GM18498 (cell line): ENCODE measurements around the gene ZNF500.
A peak's percentile ranks its signal among the peaks of the same experiment; 100 is the strongest.

Experiments
- ATAC-seq: cut with Tn5 transposase; IDR thresholded peaks from one replicate; pipeline ENCODE4 v1.9.1; 2021; ENCODE audit warnings: mild to moderate bottlenecking, moderate library complexity; ENCODE audit not compliant: unreplicated experiment

ZNF500 gene

DNA sequence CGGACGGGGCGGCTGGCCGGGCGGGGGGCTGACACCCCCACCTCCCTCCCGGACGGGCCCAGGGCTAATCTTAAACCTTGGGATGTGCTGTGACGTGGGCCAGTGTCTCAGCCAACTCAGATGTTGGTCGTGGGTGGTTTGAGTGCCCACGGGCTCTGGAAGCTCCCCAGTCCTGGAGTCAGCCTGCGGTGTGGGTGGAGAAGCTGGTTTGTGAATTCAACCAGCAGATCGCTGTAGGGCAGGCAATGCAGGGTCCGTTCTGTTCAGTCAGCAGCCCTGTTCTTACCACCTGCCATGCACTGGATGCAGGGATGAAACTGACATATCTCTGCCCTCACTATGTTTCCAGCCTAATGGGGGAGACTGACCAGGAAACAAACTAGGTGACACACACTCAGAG lies 8.0 kb upstream of the ZNF500 start:
- no peak for ATAC-seq

- ATAC-seq: no peak
Observed at GRCh38 chr16:4772351-4772750, 5.4 kb upstream of the ZNF500 start.

GRCh38 chr16:4771646-4772045 lies 4.7 kb upstream of the ZNF500 start:
- ATAC-seq: no peak

DNA sequence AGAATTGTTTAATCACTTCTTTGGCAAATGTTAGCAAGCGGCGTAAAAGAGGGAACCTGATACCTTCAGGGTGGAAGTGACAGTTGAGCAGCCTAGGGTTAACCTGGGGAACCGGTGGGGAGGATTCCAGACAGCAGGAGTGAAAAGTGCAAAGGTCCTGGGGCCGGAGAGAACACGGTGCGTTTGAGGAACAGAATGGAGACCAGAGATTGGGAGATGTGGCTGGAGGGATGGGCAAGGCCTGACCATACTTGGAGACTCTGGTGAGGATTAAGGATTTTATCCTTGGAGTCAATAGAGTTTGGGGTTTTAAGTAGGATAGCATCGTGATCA lies 2.3 kb upstream of the ZNF500 start:
- no peak for ATAC-seq

GRCh38 chr16:4768549-4769305 lies 1.8 kb upstream of the ZNF500 start:
- peak; percentile 59 for ATAC-seq

DNA sequence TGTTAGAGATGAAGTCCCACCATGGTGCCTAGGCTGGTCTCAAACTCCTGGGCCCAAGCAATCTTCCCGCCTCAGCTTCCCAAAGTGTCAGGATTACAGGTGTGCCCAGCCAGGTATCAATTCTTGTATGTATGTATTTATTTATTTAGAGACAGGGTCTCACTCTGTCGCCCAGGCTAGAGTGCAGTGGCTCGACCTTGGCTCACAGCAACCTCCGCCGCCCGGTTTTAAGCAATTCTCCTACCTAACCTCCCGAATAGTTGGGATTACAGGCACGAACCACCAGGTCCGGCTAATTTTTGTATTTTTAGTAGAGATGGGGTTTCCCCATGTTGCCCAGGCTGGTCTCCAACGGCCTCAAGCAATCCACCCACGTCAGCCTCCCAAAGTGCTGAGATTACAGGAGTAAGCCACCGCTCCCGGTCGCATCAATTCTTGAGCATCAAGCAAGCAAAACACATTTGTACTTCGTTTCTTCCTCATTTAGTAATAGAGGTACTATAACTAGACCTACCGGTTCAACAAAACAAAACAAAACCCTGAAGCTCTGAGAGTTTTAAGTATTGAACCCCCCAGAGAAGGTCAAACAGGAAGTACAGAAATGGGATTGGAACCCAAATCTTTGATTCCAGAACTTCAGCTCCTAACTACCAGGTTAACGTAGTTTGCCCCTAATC lies 1.0 kb upstream of the ZNF500 start:
- peak; percentile 5 for ATAC-seq

DNA sequence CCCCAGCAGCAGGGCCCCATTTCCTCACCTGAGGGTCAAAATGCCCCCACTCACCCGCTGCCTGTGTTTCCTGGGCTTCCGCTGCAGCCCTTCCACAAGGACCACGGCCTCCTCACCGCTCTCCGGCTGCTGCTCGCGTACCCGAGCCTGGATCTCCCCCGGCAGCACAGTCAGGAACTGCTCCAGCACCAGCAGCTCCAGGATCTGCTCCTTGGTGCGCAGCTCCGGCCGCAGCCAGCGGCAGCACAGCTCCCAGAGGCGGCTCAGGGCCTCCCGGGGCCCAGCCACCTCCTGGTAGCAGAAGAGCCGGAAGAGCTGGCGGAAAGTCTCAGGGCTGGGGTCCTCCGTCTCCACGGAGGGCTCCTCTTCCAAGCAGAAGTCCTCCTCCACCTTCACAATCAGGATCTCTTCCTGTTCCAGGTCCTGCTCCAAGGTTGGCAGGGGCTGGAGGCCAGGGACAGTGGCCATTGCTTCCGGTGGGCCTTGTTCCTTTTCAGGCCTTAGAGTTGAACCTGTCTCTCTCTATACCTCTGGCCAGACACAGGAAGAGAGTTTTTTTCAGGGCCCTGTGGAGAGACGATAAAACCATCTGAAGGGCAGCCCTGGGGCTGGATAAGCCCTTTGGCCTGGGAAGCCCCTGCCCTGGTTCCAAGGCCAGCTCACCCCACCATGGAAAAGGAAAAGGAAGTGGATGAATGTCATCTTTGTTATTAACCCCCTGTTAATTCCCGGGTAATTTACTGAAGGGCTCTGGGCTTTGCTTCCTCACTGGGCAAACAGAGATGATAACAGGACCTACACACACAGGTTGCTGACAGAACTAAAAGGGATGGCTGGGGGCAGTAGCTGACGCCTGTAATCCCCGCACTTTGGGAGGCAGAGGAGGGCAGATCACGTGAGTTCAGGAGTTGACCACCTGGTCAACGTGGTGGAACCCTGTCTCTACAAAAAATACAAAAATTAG lies 1.2 kb downstream of the ZNF500 start:
- ATAC-seq: no peak

DNA sequence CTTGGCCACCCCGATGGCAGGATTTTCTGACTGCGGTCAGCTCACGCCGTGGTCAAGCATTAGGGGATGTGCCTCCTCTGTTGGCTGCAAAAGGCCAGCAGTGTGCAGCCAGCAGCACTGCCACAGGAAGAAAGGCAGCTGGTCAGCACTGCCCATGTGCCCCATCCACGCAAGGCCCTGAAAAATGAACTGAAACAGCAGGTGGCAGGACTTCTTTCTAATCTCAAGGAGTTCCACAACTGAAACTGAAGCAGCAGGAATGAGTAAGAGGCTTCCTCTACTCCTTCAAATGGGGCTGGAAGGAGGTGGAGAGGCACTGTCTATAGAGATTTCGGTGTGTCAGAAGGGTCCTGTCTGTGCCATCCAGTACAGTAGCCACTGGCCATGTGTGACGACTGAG lies 3.2 kb downstream of the ZNF500 start:
- no peak for ATAC-seq

DNA sequence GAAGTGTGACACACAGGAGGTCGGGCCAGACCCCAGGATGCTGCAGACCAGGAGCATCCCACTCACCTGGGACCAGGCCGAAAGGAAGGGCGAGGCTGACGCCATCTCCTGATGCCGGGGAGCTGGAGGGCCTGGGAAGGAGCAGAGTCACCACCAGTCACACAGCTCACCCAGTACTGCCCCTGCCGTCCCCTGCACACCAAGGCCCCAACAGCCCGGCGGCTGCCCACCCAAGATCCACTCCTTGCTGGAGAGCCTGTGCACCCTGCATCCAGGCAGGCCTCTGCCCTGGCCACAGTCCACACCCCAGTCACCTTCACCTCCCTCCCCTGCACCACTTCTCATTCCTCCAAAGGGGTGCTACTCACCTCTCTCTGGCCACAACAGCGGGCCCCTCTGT lies 4.8 kb downstream of the ZNF500 start:
- no peak for ATAC-seq

- ATAC-seq: no peak
Observed at GRCh38 chr16:4760221-4760910, 6.6 kb downstream of the ZNF500 start.

- ATAC-seq: no peak
Observed at GRCh38 chr16:4755687-4756086, 11.3 kb downstream of the ZNF500 start.

DNA sequence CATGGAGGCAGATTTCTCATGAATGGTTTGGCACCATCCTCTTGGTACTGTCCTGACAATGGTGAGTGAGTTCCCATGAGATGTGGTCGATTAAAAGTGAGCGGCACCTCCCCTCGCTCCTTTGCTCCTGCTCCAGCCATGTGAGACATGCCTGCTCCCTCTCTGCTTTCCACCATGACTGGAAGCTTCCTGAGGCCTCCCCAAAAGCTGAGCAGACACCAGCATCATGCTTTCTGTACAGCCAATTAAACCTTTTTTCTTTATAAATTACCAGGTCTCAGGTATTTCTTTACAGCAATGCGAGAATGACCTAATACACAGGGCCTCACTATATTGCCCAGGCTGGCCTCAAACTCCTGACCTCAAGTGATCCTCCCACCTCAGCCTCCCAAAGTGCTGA lies 12.1 kb downstream of the ZNF500 start:
- ATAC-seq: no peak

- ATAC-seq: no peak
Observed at GRCh38 chr16:4753227-4753626, 13.7 kb downstream of the ZNF500 start.

GRCh38 chr16:4752351-4753100 lies 14.4 kb downstream of the ZNF500 start:
- no peak for ATAC-seq

DNA sequence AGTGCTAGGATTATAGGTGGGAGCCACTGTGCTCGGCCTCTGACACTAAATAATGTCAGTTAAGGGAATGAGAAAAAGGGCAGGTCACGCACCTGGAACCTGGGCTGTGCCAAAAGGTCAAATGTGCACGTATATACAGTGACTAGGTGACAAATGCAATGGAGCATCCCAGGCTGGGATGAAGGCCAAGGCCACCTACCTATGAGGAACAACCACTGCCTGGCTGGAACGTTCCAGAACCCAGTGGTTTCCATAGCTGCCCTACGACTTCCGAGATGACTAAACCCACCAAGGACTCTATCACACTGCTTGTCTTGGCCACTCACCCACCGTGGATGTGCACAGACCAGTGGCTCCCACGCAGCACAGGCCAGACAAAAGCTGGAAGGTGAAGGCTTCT lies 16.1 kb downstream of the ZNF500 start:
- ATAC-seq: no peak

- no peak for ATAC-seq
Observed at GRCh38 chr16:4749700-4750257, 17.2 kb downstream of the ZNF500 start.

DNA sequence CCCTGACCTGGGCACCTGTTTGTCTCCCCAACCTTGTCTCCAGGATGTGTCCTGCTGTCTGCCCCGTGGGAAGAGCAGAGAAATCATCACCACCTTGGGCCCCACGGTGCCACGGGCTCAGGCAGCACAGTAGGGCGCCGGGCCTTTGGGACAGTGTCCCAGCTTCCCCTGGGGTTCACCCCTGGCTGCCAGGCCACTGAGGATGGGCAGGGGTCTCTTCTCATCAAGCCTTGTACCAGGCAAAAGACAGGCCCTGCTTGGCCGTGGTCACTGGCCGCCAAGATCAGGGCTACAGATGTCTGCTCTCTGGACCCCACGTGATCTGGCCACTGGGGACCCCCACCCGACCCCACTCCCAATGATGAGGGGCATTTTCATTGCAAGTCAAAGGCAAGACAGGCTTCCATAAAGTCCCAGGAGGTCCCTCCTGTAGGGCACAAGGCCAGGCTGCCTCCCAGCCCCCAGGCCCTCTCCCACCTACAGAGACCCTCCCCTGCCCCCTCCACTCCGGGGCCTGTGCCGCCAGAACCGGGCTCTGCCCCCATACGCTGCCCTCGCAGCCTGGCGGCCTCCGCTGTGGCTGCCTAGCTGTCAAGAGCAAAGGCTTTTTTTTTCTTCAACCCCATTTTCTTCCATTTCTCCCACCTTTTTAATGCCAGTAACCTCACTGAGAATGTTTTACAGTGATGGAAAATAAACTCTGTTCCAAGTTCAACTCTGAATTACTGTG lies 18.1 kb downstream of the ZNF500 start:
- no peak for ATAC-seq

GRCh38 chr16:4747906-4748681 lies 18.9 kb downstream of the ZNF500 start:
- peak; percentile 41 for ATAC-seq
